Psoas muscle (tissue), 8 donors: ENCODE measurements around the gene EPHA2. TPM values are rescaled to one million over a fixed set of nuclear protein-coding genes. Genes with fewer than 3 reads are reported as not detected.

Experiments
- ATAC-seq, 4 donors: fragments of 200-7000 bp; cut with Tn5 transposase; one replicate each; pipeline ENCODE4 v1.9.1; 2020; ENCODE audit warnings: moderate library complexity in 3 of 4, mild to moderate bottlenecking in 2 of 4
- DNase-seq, 2 donors: peaks; one replicate each; pipeline ENCODE4 v3.0.0-alpha.2; 2020
- H3K27ac ChIP-seq: fragments of 200-600 bp; one replicate; pipeline ENCODE4 v1.8.0; 2022
- H3K27me3 ChIP-seq, 3 donors: fragments of 200-600 bp in 1 of 3; one replicate each; pipeline versions ENCODE4 v1.6.1 to v1.8.0; 2013 to 2022; ENCODE audit warnings: low read length in 2 of 3, mild to moderate bottlenecking in 2 of 3, moderate library complexity in 1 of 3; ENCODE audit not compliant: insufficient read depth in 3 of 3
- H3K36me3 ChIP-seq, 2 donors: fragments of 200-600 bp in 1 of 2; one replicate each; pipeline versions ENCODE4 v1.6.1 to v1.8.0; 2013 to 2022; ENCODE audit warnings: low read depth in 1 of 2, mild to moderate bottlenecking in 1 of 2, moderate library complexity in 1 of 2; ENCODE audit not compliant: insufficient read depth in 1 of 2
- H3K4me1 ChIP-seq: fragments of 200-600 bp; one replicate; pipeline ENCODE4 v1.8.0; 2022
- H3K4me3 ChIP-seq: fragments of 200-600 bp; one replicate; pipeline ENCODE4 v1.8.0; 2022; ENCODE audit warnings: mild to moderate bottlenecking
- H3K9me3 ChIP-seq: fragments of 200-600 bp; one replicate; pipeline ENCODE4 v1.8.0; 2022
- CTCF ChIP-seq: fragments of 200-600 bp; IDR thresholded peaks from one replicate; pipeline ENCODE4 v1.8.0; 2022; ENCODE audit warnings: antibody characterized with exemption
- WGBS, 3 donors: extraction: QIAGEN DNeasy Blood & Tissue Kit; methylation state at CpG; one replicate each; pipeline versions ENCODE4 v1.1.6 to v1.1.7; 2013; 5-methylcytosine and 5-hydroxymethylcytosine counted together
- intact Hi-C, 2 donors: fragments of 100-400 bp; cut with DNase I; formaldehyde crosslinking; loops; one replicate each; pipeline versions ENCODE4 v1.11.0 to v1.14.2; 2022
- polyA plus RNA-seq, 3 donors: library from polyadenylated mRNA; stranded (reverse); fragments of 200-250 nt; gene quantifications; one replicate each; pipeline ENCODE4 v1.2.3, GENCODE V29; 2013
- total RNA-seq, 4 donors: library from RNA; stranded (reverse); fragmentation: NEBNext Ultra II Directional in 2 of 4; extraction: Animal tissue kit (Norgen Biotek cat#: 25700) in 2 of 4; gene quantifications; one replicate each; pipeline versions ENCODE4 v1.2.1 to v1.2.4, GENCODE V29; 2021 to 2023
- donor health status: healthy with polysubstance abuse.
- donor health status: DM: no; HTN: no; CAD: no; lungs with moderate emphysema.
- donor health status: Bipolar disorder and iron deficiency.
- donor health status: healthy.
- donor health status: DM: yes; HTN: yes; CAD: no.
- donor health status: DM: no; HTN: no; CAD: no.
- donor health status: DM: no; HTN: no; CAD: no.
- donor health status: DM: yes; HTN: yes; CAD: no.

EPHA2 gene
- total and polyA plus RNA-seq, 7 donors: 1.3 to 8.0 (median 3.2) TPM

GRCh38 chr1:16117936-16118335 is 37.9 kb downstream of the EPHA2 start:
- no peaks in the 10 kb centered on the region for H3K9me3 ChIP-seq
- no peak overlapping the region for H3K4me3 ChIP-seq
- no peak for DNase-seq
- no peak for TF ChIP-seq CTCF
- intact Hi-C loops: no loop called here
- no peaks in the 10 kb centered on the region for H3K27me3 ChIP-seq
- no peak for ATAC-seq
- no peak overlapping the region for H3K27ac ChIP-seq
- no peaks in the 10 kb centered on the region for H3K36me3 ChIP-seq
- WGBS, 3 donors: 86 to 94% (median 90%) methylated on average over 8 of the region's 8 CpGs
- no peaks in the 10 kb centered on the region for H3K4me1 ChIP-seq

GRCh38 chr1:16117369-16117768 is 38.5 kb downstream of the EPHA2 start:
- Histone ChIP-seq H3K9me3 (no peaks in the 10 kb centered on the region), H3K27me3 (no peaks in the 10 kb centered on the region), H3K36me3 (no peaks in the 10 kb centered on the region), H3K4me1 (no peaks in the 10 kb centered on the region), H3K27ac (no peak overlapping the region), H3K4me3 (no peak overlapping the region)
- 86 to 89% (median 88%) methylated on average over 6 of the region's 6 CpGs for WGBS, 3 donors
- intact Hi-C loops: no loop called here
- no peak for DNase-seq
- ATAC-seq: no peak
- TF ChIP-seq CTCF: no peak

- intact Hi-C loops: no loop called here
- ATAC-seq (no peak), DNase-seq (no peak)
- no peak overlapping the region for H3K4me3 ChIP-seq
- no peak overlapping the region for H3K27ac ChIP-seq
- H3K27me3 ChIP-seq: peaks cover 0 to 3% (median 0%) of the 10 kb centered on the region in 3 donors
- TF ChIP-seq CTCF: no peak
- no peaks in the 10 kb centered on the region for H3K36me3 ChIP-seq
- no peaks in the 10 kb centered on the region for H3K9me3 ChIP-seq
- no peaks in the 10 kb centered on the region for H3K4me1 ChIP-seq
- 87 to 88% (median 88%) methylated on average over 8 of the region's 8 CpGs for WGBS, 3 donors
These were observed 39.2 kb downstream of the EPHA2 start for GRCh38 chr1:16116625-16117024.

GRCh38 chr1:16116002-16116401 is 39.9 kb downstream of the EPHA2 start:
- 74 to 77% (median 76%) methylated on average over 15 to 16 of the region's 16 CpGs for WGBS, 3 donors
- ATAC-seq (no peak), DNase-seq (no peak)
- TF ChIP-seq CTCF: no peak
- Histone ChIP-seq H3K9me3 (no peaks in the 10 kb centered on the region), H3K27ac (no peak overlapping the region), H3K36me3 (no peaks in the 10 kb centered on the region), H3K4me3 (no peak overlapping the region), H3K4me1 (no peaks in the 10 kb centered on the region), H3K27me3 (peaks cover 0 to 3% (median 0%) of the 10 kb centered on the region in 3 donors)
- intact Hi-C loops: no loop called here

GRCh38 chr1:16115468-16115983 is 40.3 kb downstream of the EPHA2 start:
- Histone ChIP-seq H3K36me3 (no peaks in the 10 kb centered on the region), H3K27ac (no peak overlapping the region), H3K27me3 (peaks cover 0 to 3% (median 0%) of the 10 kb centered on the region in 3 donors), H3K4me3 (no peak overlapping the region), H3K9me3 (no peaks in the 10 kb centered on the region), H3K4me1 (no peaks in the 10 kb centered on the region)
- WGBS, 3 donors: 71 to 80% (median 80%) methylated on average over 5 to 6 of the region's 6 CpGs
- no peak for ATAC-seq
- DNase-seq: no peak
- intact Hi-C loops: no loop called here
- no peak for TF ChIP-seq CTCF
